ENCODE data around the gene RAMP2.
"Not testable (repeated sequence)": the region's sequence is repeated elsewhere in the genome, so short reads cannot be mapped to it uniquely, and the experiment has no call there.

The RAMP2 gene

DNA sequence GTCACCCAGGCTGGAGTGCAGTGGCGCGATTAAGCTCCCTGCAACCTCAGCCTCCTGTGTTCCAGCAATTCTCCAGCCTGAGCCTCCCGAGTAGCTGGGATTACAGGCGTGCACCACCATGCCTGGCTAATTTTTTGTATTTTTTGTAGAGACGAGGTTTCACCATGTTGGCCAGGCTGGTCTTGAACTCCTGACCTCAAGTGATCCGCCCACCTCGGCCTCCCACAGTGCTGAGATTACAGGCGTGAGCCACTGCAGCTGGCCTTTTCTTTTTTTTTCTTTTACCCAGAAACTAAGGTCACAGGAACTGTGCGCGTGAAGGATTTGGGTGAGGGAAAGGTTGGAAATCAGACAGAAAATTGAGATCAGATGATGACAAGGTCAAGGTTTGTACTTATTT, 8.9 kb downstream of the RAMP2 start:
- not testable (repeated sequence) for DNase-seq

DNA sequence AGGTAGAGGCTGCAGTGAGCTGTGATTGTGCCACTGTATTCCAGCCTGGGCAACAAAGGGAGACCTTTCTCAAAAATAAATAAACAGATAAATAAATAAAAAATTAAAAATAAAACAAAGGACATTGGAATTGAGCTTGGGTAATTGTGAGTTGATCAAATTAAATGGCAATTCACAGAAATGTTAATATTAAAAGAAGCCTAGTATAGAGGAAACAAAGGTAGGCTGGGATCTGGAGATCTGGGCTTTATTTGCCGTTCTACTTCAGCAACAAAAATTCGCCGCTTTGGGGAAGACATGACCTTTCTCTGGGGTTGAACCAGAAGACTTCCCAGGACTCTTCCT, 11.9 kb downstream of the RAMP2 start:
- DNase-seq = no peak

DNA sequence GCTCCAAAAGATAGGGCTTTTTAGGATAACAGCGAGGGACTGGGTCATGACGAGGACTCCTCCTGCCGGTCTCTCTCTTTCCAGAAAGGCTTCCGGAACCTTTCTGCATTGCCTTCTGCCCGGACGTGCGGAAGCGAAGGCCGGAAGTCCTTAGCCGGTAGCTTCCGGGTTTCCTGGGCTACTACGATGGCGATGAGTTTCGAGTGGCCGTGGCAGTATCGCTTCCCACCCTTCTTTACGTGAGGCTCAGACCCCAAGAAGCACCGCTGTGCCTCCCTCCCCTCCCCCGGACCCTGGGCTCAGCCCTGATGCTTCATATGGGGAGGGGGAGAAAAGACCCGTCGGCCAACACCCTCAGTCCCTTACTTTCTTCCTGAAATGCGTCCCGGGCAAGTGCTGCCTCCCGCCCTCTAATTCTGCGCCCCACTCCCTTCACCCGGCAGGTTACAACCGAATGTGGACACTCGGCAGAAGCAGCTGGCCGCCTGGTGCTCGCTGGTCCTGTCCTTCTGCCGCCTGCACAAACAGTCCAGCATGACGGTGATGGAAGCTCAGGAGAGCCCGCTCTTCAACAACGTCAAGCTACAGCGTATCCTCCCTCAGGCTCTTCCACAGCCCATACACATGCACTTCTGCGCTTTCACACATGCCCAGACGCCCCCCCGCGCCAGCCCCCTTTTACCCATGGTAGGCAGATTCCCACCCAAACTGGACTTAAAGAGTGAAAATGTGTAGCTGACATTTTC, 12.4 kb downstream of the RAMP2 start, which contains the start of gene VPS25:
Gene VPS25, plus strand, starts transcription at position 160 of the 746 bp plus-strand sequence. Its CDS starts 27 bp downstream, at position 187.
- peak; percentile 73 to 86 for DNase-seq

DNA sequence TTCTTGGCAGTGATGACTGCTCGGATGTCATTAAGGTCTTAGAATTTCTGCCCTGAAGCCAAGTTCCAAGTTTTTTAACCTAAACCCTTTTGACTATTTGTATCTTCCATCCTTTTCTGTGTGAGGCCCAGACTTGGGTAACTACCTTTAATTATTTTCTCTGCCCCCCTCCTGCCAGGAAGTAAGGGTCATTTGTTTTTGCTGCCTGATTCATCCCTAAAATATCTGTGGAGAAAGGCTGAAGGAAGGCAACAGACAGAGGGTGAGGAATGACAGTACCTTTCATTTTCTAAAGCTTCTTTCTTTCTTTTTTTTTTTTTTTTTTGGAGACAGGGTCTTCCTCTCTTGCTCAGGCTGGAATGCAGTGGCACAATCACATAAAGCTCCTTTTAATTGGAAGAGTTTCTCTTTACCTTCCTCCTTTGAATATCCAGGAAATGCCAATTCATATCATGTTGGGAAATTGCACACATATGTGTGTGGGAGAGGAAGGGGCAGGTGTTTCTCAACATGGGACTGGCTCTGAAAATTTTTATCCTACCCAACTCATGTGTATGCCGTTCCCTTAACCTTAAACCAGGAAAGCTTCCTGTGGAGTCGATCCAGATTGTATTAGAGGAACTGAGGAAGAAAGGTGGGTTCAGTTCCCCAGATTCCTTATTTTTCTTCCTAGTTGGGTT, 13.2 kb downstream of the RAMP2 start:
- no peak for DNase-seq

DNA sequence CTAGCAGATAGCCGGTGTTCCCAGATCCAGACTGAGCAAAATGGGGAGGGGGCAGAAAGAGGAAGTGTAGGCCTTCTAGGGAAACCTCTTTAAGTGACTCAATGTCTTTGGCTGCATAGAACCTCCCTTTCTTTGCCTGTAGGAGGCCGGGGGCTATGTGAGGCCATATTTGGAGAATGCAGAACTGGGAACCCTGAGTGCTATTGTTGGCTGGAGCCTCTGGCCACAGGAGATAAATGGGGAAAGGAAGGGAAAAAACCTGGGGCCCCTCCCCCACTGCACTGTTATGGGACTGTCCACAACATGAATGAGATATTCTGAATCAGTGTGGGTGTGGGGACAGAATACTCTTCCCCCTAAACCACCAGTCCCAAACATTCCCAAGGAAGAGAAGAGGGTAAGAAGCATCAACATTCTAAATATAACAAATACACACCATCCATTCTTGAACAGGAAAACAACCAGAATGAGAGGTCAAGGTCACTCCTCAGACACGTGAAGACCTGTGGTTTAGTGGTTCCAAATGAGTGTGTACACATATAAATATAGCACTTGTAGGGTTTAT, 14.6 kb downstream of the RAMP2 start:
- DNase-seq = no peak

DNA sequence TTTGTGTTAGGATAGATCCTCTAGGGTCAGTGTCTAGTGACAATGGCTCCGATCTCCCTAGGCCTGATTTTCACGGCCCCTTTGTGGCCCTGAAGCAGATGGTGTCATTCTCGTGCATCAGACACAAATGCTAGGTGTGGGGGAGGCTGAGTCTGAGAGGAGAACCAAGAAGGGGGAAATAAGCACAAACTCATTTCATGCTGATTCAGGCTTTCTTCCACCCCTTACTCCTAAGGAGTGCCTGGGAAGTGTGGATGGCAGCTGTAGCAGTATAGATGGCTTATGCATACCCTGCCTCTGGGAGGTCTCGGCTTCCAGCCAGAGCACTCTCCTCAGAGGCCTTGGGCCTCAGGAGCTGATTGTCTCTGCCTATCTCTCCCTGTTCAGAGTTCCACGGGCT, 17.5 kb downstream of the RAMP2 start:
- DNase-seq = no peak

DNA sequence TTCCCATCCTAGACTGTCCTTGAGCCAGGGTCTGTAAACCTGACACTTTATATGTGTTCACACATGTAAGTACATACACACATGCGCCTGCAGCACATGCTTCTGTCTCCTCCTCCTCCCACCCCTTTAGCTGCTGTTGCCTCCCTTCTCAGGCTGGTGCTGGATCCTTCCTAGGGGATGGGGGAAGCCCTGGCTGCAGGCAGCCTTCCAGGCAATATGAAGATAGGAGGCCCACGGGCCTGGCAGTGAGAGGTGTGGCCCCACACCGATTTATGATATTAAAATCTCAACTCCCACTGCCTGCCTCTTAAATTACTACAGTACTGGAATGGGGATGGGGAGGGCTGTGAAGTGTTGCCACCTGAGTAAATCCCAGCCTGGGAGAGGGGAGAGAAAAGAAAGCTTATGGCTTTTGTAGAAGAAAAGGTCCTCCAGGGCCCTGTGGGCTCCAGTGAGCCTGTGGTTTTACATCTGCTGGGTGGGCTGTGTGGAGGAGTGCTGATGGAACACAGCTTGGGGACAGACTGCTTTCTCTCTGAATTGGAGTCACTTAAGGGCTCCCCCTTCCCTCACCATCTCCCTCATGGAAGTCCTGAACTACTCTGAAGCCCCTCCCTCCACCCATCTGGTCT, 18.4 kb downstream of the RAMP2 start:
- peak in 1 of 2 experiments; percentile 69 for DNase-seq

DNA sequence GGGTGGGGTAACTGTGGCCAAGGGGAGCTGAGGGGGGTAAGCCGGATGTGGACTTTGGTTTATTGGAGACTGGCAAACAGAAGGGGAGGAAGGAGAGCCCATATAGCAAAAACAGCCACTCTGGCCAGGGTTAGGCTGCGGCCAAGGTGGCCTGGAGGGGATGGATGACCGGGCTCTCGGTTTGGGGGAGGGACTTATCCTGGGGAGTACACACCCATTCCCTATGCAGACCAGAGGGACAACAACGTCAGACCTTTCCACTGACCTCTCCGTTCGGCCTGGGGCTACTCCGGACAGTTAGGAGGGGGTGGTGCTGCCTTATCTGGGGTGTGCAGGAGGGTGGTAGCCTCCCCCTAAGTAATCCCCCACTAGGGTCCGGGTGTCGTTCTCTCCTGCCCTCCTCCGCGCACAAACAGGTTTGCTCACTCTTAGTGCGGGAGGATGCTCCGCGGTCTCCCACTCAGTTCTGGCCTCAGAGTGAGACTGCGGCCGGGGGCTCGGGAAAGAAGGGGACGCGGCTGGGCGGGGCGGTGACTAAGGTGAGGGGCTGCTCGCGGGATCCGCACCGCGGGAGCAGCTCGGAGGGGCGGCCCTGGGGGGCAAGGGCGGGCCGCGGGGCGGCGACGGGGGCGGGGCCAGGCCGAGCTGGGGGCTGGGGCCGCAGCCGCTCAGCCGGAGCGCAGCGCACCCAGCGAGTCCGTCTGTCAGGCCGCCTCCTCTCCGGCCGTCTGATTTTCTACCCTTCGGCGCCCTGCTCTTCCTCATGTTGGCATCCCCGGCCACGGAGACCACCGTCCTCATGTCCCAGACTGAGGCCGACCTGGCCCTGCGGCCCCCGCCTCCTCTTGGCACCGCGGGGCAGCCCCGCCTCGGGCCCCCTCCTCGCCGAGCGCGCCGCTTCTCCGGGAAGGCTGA, 19.2 kb downstream of the RAMP2 start, which contains the start of gene WNK4:
Gene WNK4, plus strand, starts transcription at position 675 of the 915 bp plus-strand sequence. Its CDS starts 89 bp downstream, at position 764.
- DNase-seq = peak; percentile 39 to 41

DNA sequence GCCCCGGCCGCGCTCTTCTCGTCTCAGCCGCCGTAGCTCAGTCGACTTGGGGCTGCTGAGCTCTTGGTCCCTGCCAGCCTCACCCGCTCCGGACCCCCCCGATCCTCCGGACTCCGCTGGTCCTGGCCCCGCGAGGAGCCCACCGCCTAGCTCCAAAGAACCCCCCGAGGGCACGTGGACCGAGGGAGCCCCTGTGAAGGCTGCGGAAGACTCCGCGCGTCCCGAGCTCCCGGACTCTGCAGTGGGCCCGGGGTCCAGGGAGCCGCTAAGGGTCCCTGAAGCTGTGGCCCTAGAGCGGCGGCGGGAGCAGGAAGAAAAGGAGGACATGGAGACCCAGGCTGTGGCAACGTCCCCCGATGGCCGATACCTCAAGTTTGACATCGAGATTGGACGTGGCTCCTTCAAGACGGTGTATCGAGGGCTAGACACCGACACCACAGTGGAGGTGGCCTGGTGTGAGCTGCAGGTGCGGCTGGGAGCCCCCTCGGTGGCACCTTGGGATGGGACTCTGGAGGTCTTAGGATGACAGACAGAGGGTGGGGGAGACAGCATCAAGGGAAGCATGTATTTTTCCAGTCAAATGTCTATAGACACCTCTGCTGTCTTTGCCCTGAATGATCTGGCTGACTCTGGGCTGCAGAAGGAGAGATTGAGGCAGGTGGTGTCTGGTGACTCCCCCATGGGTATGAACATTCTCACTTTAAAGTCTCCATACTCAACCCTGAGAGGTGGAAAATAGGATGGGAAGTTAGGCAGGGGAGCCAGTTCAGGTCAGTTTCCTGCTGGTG, 20.0 kb downstream of the RAMP2 start:
- no peak for DNase-seq

DNA sequence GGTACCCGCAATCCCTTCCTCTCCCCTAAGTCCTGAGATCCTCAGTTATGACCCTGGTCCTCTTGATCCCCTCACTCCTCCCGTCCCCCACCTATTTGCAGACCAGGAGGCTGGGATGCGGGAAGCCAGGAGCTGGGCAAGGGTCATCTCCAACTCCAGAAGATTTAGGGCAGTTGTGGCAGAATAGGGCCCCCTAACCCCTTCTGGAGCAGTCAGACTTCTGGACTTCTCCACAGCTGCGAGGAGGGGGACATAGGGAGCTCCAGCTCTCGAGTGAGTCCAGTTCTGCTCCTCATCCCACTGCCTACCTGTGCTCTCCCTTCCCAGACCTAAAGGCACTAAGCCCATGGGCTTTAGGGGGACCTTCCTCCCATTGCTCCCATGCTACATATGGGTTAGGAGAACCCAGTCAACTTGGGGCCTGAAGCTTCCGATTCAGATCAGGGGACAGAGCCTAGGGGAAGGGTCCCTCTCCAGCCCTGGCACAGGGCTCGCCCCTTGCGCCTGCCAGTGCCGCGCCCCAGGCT, 20.7 kb downstream of the RAMP2 start:
- DNase-seq = no peak

DNA sequence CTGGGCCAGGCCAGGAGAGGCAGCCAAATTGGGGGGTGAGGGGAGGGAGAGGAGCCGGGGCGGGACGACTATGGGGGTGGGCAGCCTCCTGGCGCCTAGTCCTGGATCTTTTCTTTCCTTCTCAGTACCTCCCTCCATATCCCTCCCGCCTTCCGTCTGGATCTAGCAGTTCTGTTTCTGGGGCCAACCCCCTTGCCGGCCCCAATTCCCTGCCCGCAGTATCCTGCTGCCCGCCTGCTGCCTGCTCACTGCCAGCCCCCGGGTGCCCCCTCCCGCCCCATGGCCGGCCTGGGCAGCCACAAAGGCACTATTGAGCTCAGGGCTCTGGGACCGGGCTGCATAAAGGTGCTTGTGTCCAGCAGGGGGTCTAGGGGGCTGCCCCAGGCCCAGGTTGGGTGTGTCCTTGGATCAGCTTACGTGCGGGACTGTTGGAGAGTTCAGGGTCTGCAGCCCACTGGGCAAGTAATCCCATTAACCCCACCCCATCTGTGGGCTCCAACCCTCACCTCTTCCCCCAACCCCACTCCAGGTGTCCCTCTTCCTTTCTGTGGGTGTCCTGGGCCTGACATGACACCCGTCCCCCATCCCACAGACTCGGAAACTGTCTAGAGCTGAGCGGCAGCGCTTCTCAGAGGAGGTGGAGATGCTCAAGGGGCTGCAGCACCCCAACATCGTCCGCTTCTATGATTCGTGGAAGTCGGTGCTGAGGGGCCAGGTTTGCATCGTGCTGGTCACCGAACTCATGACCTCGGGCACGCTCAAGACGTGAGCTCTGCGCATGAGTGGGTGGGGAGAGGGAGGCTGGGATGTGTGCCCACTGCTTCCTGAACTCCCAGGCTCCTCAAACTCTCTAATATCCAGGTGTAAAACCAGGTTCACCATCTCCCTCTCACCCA, 21.4 kb downstream of the RAMP2 start:
- no peak for DNase-seq

DNA sequence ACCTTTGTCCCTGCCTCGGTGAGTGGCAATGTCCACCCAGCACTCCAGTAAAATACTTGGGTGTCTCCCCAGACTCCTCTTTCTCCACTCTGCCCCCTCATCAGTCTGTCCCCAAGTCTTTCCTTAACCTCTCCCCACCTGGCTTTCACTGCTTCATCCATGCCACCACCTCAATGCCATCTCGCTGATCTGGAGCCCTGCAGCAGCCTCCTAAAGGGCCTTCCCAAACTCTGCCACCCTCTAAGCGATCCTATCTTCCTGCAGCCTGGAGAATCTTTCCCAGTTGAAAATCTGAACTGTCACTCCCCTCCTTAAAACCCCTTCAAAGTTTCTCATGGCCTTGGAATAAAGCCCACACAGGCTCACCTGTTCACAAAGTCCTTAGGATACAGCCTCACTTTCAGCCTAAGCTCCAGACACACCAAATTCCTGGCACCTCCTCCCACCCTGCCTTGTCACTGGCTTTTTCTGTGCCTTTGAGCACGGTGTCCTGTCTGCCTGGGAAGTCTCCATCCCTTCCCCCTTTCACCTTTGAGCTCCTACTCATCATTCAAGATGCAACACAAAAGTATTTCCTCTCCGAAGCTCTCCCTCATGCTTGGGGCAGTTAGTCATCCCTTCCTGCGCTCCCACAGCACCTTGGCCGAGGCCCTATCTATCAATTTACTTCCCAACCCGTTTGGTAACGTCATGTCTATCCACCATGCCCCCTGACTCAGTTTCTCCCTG, 22.2 kb downstream of the RAMP2 start:
- DNase-seq = no peak

DNA sequence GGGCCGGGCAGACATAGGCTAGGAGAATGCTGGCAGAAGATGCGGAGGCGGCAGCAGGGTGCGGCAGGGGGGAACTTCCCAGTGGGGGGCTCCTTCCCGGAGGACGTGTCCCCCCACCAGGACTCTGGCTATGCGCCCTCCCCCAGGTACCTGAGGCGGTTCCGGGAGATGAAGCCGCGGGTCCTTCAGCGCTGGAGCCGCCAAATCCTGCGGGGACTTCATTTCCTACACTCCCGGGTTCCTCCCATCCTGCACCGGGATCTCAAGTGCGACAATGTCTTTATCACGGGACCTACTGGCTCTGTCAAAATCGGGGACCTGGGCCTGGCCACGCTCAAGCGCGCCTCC, 22.7 kb downstream of the RAMP2 start:
- DNase-seq = no peak

DNA sequence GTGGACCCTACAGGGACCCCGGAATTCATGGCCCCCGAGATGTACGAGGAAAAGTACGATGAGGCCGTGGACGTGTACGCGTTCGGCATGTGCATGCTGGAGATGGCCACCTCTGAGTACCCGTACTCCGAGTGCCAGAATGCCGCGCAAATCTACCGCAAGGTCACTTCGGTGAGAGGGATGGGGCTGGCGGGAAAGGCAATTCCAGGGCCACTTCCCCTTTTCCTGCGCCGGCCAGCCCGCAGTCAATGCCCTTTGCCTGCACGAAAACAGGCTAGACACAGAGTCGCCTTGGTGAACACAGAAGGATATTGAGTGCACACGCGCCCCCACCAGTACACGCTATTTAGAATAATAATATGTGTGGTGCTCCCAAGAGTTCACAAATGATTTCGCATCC, 23.4 kb downstream of the RAMP2 start:
- DNase-seq = no peak

DNA sequence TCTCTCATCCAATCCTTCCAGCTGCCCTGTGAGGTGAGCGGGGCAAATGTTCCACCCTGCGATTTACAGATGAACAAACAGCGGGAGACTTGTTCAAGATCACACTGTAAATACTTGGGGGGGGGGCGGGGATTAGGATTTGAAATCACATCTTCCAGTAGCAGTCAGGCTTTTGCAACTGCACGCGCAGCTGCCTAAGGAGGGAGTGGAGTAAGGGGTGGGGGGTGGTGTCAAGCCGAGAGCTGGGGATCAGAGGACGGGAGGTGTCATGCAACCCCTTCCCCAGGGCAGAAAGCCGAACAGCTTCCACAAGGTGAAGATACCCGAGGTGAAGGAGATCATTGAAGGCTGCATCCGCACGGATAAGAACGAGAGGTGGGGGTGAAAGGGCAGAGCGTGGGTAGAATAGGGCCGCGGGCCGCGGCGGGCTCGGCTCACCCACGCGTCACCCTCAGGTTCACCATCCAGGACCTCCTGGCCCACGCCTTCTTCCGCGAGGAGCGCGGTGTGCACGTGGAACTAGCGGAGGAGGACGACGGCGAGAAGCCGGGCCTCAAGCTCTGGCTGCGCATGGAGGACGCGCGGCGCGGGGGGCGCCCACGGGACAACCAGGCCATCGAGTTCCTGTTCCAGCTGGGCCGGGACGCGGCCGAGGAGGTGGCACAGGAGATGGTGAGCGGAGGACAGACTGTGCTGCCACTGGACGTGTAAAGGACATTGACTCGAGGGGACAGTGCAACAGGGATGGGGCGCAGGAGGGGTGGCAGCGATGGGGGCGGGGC, 24.0 kb downstream of the RAMP2 start:
- no peak for DNase-seq

DNA sequence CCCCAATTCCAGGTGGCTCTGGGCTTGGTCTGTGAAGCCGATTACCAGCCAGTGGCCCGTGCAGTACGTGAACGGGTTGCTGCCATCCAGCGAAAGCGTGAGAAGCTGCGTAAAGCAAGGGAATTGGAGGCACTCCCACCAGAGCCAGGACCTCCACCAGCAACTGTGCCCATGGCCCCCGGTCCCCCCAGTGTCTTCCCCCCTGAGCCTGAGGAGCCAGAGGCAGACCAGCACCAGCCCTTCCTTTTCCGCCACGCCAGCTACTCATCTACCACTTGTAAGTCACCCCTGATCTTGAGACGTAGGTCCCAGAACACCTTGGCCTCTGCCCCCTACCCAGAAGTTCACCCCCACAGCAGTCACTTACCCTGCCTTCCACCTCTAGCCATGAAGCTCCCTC, 26.2 kb downstream of the RAMP2 start:
- no peak for DNase-seq

DNA sequence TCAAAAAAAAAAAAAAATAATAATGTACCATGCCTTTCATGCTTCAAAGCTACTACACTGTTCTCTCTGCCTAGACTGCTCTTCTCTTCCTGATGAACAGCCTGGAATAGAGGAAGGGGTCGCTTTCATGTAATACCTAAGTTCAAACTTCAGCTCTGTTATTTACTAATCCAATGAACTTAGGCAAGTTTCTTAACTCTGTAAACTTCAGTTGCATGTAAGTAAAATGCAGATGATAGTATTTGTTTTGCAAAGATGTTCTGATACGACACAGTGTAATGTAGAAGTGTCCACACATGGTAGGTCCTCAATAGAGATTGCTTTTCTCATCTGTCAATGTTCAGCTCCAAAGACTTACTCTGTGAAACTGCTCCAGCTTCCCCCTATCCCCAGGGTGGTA, 30.9 kb downstream of the RAMP2 start:
- no peak for DNase-seq

DNA sequence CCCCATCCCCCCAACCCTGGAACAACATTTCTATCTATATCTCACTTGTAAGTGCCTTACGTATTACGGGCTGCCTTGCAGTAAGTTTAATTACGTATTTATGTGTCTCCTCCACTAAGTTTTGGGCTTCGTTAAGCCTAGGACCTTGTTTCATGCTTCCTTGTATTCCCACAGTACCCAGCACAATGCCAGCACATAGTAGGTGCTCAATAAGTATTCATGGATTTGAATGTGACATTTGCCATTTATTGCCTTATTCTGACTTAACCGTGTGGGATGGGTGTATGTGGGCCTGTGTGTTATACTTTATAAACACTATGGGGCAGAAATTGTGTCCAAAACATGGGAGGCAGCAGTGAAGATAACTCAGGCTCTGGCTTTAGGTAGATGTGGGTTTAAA, 31.5 kb downstream of the RAMP2 start:
- DNase-seq = no peak

DNA sequence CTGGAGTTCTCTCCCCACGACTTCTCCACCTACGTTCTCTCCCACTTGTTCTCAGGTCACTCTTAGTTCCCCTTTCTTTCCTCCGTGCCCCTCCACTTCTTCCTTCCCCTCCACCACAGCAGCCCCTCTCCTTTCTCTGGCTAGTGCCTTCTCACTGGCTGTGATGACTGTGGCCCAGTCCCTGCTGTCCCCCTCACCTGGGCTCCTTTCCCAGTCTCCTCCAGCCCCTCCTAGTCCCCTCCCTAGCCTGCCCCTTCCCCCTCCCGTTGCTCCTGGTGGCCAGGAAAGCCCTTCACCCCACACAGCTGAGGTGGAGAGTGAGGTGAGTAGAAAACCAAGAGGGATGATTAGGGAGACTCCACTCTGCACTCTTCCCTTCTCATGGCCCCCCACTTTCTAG, 34.0 kb downstream of the RAMP2 start:
- no peak for DNase-seq

All from NCI-H524 (cell line).